Measurements from ENCODE around the gene BAHCC1. TPM values are rescaled to one million over a fixed set of nuclear protein-coding genes. Genes with fewer than 3 reads are reported as not detected.

Gene BAHCC1
- total and polyA plus RNA-seq, 9 of the 15 experiments (the other 6 are each of a cell fraction or from before 2014, with no cell fraction given) = 0.14 to 26.9 (median 5.0) TPM

- TF ChIP-seq ZNF277 (CRISPR knock-in tag; IDR thresholded peaks at IDR 0.05; ENCODE audit: borderline replicate concordance) (no peak), TEAD4 (IDR thresholded peaks at IDR 0.05; ENCODE audit: low read length) (no peak), TEAD4 (CRISPR knock-in tag; IDR thresholded peaks at IDR 0.05; ENCODE audit: borderline replicate concordance) (no peak), ARID1B (IDR thresholded peaks at IDR 0.05) (peak; percentile 75), PYGO2 (tag; IDR thresholded peaks at IDR 0.05) (no peak), ZNF395 (CRISPR knock-in tag; IDR thresholded peaks at IDR 0.05) (no peak), KAT7 (CRISPR knock-in tag; IDR thresholded peaks at IDR 0.05; ENCODE audit: borderline replicate concordance) (no peak), ZNF609 (CRISPR knock-in tag; IDR thresholded peaks at IDR 0.05; ENCODE audit: borderline replicate concordance) (no peak), NR2C1 (IDR thresholded peaks at IDR 0.05) (no peak), NR2C1 (tag; IDR thresholded peaks at IDR 0.05) (no peak), ZNF3 (CRISPR knock-in tag; IDR thresholded peaks at IDR 0.05) (no peak), ZNF444 (CRISPR knock-in tag; IDR thresholded peaks at IDR 0.05) (no peak), ZNF311 (CRISPR knock-in tag; IDR thresholded peaks at IDR 0.05) (no peak), KLF16 (IDR thresholded peaks at IDR 0.05) (no peak), ATF7 (IDR thresholded peaks at IDR 0.05) (no peak; the same call in 1 of the 2 replicates), HSF4 (CRISPR knock-in tag; IDR thresholded peaks at IDR 0.05; ENCODE audit: borderline replicate concordance) (no peak), CLOCK (CRISPR knock-in tag; IDR thresholded peaks at IDR 0.05; ENCODE audit: borderline replicate concordance) (no peak), TOE1 (IDR thresholded peaks at IDR 0.05; ENCODE audit: borderline replicate concordance) (0 out of 2 replicates have a peak, but pooled peaks have one; percentile 42), TOE1 (CRISPR knock-in tag; IDR thresholded peaks at IDR 0.05; ENCODE audit: borderline replicate concordance, low read depth) (no peak)
These were observed 3.7 kb downstream of the BAHCC1 start (continued) for GRCh38 chr17:81398832-81399411.
